CD14-positive monocyte (primary cell): Measurements from ENCODE around the gene FXYD6. TPM values are rescaled to one million over a fixed set of nuclear protein-coding genes. Genes with fewer than 3 reads are reported as not detected.

Source experiments
- DNase-seq, 3 donors: peaks; one replicate each; pipeline ENCODE4 v3.0.0-alpha.2; 2011 to 2022
- H2AFZ ChIP-seq: 2 replicates; pipeline ENCODE4 v1.6.0; 2012; ENCODE audit warnings: mild to moderate bottlenecking, low read depth, low read length, inconsistent platforms; ENCODE audit not compliant: insufficient read depth, poor library complexity, severe bottlenecking
- H3K27ac ChIP-seq, 2 donors: 1 replicate in 1 of 2; 2 replicates in 1 of 2; pipeline ENCODE4 v1.5.1; 2012 to 2013; ENCODE audit warnings: low read length in 2 of 2, control low read depth in 1 of 2, inconsistent platforms in 1 of 2, low read depth in 1 of 2, mild to moderate bottlenecking in 1 of 2
- H3K27me3 ChIP-seq, 2 donors: one replicate each; pipeline versions ENCODE4 v1.6.0 to v1.6.1; 2011 to 2013; ENCODE audit warnings: low read length in 2 of 2; ENCODE audit not compliant: control insufficient read depth in 2 of 2, insufficient read depth in 2 of 2
- H3K36me3 ChIP-seq, 2 donors: replicated peaks in 1 of 2; 1 replicate in 1 of 2; 2 replicates in 1 of 2; pipeline versions ENCODE4 v1.5.1 to v1.6.1; 2012 to 2013; ENCODE audit warnings: low read length in 2 of 2, control low read depth in 1 of 2, inconsistent platforms in 1 of 2, mild to moderate bottlenecking in 1 of 2; ENCODE audit not compliant: insufficient read depth in 2 of 2, control insufficient read depth in 1 of 2
- H3K4me1 ChIP-seq, 2 donors: 1 replicate in 1 of 2; 2 replicates in 1 of 2; pipeline versions ENCODE4 v1.5.1 to v1.6.1; 2012 to 2013; ENCODE audit warnings: low read length in 2 of 2, control low read depth in 1 of 2, inconsistent platforms in 1 of 2, mild to moderate bottlenecking in 1 of 2, moderate library complexity in 1 of 2; ENCODE audit not compliant: insufficient read depth in 2 of 2, control insufficient read depth in 1 of 2
- H3K4me2 ChIP-seq: replicated peaks from 2 replicates; pipeline ENCODE3; 2012; ENCODE audit warnings: low read length, moderate library complexity, mild to moderate bottlenecking; ENCODE audit not compliant: poor library complexity, severe bottlenecking; ENCODE audit errors: extremely low read depth
- H3K4me3 ChIP-seq, 3 experiments: fragments of 200-600 bp in 1 of 3; sonication (generic) in 1 of 3; replicated peaks in 1 of 3; 1 replicate in 2 of 3; 2 replicates in 1 of 3; pipeline ENCODE4 v1.5.1; 2011 to 2013; ENCODE audit warnings: low read length in 3 of 3, mild to moderate bottlenecking in 3 of 3, control low read depth in 2 of 3, low read depth in 2 of 3, inconsistent platforms in 1 of 3, moderate library complexity in 1 of 3
- H3K79me2 ChIP-seq: 2 replicates; pipeline ENCODE4 v1.6.0; 2012; ENCODE audit warnings: mild to moderate bottlenecking, control low read depth, inconsistent platforms, low read length, moderate library complexity; ENCODE audit not compliant: insufficient read depth
- H3K9ac ChIP-seq: 2 replicates; pipeline ENCODE4 v1.6.0; 2017; ENCODE audit warnings: low read length, mild to moderate bottlenecking; ENCODE audit not compliant: insufficient read depth, poor library complexity, severe bottlenecking
- H3K9me3 ChIP-seq, 2 donors: replicated peaks in 1 of 2; 1 replicate in 1 of 2; 2 replicates in 1 of 2; pipeline versions ENCODE4 v1.5.1 to v1.6.1; 2012 to 2013; ENCODE audit warnings: low read length in 2 of 2, control low read depth in 1 of 2; ENCODE audit not compliant: control insufficient read depth in 1 of 2, insufficient read depth in 1 of 2
- H4K20me1 ChIP-seq: 2 replicates; pipeline ENCODE4 v1.6.0; 2012; ENCODE audit warnings: mild to moderate bottlenecking, low read length, control low read depth, moderate library complexity; ENCODE audit not compliant: insufficient read depth
- H3K27ac Mint-ChIP-seq, 7 donors: one replicate each; pipeline ENCODE4 v1.8.0; 2020; ENCODE audit warnings: mild to moderate bottlenecking in 7 of 7, mixed read lengths in 7 of 7, moderate library complexity in 6 of 7, inconsistent platforms in 2 of 7
- H3K27me3 Mint-ChIP-seq, 3 donors: one replicate each; pipeline ENCODE4 v1.8.0; 2021 to 2022; ENCODE audit warnings: low read depth in 3 of 3, mild to moderate bottlenecking in 3 of 3, mixed read lengths in 3 of 3, moderate library complexity in 3 of 3, inconsistent platforms in 1 of 3
- H3K36me3 Mint-ChIP-seq, 2 donors: one replicate each; pipeline ENCODE4 v1.8.0; 2020; ENCODE audit warnings: mixed read lengths in 2 of 2, inconsistent platforms in 1 of 2, mild to moderate bottlenecking in 1 of 2
- H3K4me1 Mint-ChIP-seq: one replicate; pipeline ENCODE4 v1.8.0; 2020; ENCODE audit warnings: mild to moderate bottlenecking, mixed read lengths
- H3K4me3 Mint-ChIP-seq, 2 donors: one replicate each; pipeline ENCODE4 v1.8.0; 2020; ENCODE audit warnings: mild to moderate bottlenecking in 2 of 2, mixed read lengths in 2 of 2, moderate library complexity in 1 of 2
- H3K9me3 Mint-ChIP-seq, 7 donors: one replicate each; pipeline ENCODE4 v1.8.0; 2020 to 2022; ENCODE audit warnings: mixed read lengths in 7 of 7, mild to moderate bottlenecking in 6 of 7, moderate library complexity in 6 of 7, inconsistent platforms in 2 of 7
- CTCF ChIP-seq: fragments of 200-600 bp; IDR thresholded peaks from one replicate; pipeline ENCODE4 v1.8.0; 2022; ENCODE audit warnings: antibody characterized with exemption, mild to moderate bottlenecking
- WGBS: methylation state at CpG from one replicate; pipeline ENCODE4 v1.1.5; 2013; ENCODE audit warnings: missing lambda C conversion rate; ENCODE audit not compliant: insufficient coverage; 5-methylcytosine and 5-hydroxymethylcytosine counted together
- intact Hi-C, 2 donors: fragments of 100-400 bp; cut with micrococcal nuclease; formaldehyde crosslinking; loops; one replicate each; pipeline versions ENCODE4 v1.15.0 to v1.15.1; 2023
- polyA plus RNA-seq, 3 donors: library from polyadenylated mRNA; depleted of rRNA in 1 of 3; unstranded in 2 of 3; stranded (reverse) in 1 of 3; fragments of 300-500 nt in 2 of 3; fragments of >200 nt in 1 of 3; fragmentation: Illumina TruSeq in 2 of 3; gene quantifications; 1 replicate in 2 of 3; 2 replicates in 1 of 3; pipeline ENCODE4 v1.2.3, GENCODE V29; 2012 to 2021

Gene FXYD6
- polyA plus RNA-seq, 3 donors, result 36.4 to 52.1 (median 44.1) TPM

DNA sequence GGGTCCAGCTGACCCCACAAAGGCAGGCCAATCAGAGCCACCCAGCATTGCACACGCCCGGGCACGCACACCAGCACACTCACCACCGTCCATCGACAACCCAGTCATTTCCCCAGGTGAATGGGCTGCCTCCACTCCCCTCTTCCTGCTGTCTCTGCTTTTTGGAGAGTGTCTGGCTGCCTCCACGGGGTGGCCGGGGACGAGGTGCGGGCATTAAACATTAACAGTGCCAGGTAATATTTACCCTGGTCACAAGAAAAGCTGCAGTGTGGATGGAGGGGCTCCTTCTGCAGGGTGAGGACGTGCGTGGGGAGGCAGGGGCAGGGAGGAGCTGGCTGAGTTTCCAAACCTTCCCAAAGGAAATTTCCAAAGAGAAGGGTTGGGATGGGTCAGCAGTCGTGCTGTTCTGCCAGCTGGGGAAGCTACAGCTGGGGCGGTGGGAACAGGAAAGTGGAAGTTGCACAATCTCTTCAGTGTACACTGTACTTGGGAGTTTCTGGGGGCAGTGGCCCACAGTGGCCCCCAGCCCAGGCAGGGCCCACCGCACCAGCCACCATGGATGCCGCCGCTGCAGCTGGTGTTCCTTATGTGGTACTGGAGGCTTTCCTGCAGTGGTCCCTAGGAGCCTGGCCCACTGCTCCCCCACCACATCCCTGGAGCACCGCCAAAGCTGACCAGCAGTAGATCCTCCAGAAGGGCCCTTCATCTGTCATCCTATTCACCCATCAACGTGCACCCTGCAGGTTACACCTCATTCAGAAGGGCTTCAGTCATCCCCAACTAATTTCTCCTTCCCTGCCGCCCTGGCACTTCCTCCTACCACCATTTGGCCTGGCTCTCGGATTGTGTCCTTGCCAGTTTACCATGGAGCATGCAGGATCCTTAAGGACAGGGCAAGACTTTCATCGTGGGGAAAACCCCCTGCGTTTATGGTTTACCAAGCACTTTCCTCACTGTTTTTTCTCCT, 51.6 kb downstream of the FXYD6 start, which contains the start of gene FXYD2:
FXYD2 (minus strand) TSS at position 174 of the 967 bp plus-strand sequence; CDS start at position 108, 66 bp downstream.
- Histone ChIP-seq H3K4me3 (peak within 1 kb of the TSS in 1 of 3 experiments; percentile 49), H2AFZ (peak within 1 kb of the TSS; percentile 84), H3K36me3 (no peaks in the 10 kb centered on the region), H3K27ac (peak within 1 kb of the TSS; percentile 82 to 89), H3K27me3 (no peaks in the 10 kb centered on the region), H4K20me1 (no peaks in the 10 kb centered on the region), H3K9me3 (no peaks in the 10 kb centered on the region), H3K4me1 (peaks cover 63 to 67% of the 10 kb centered on the region in 2 donors), H3K9ac (peak within 1 kb of the TSS; percentile 61), H3K4me2 (peak within 1 kb of the TSS; percentile 66), H3K79me2 (no peaks in the 10 kb centered on the region)
- Mint-ChIP-seq H3K9me3 (no peaks in the 10 kb centered on the region), H3K36me3 (no peaks in the 10 kb centered on the region), H3K27ac (peak within 1 kb of the TSS; percentile 85 to 93 (median 88)), H3K4me3 (peak within 1 kb of the TSS; percentile 59 to 83), H3K4me1 (peaks cover 71% of the 10 kb centered on the region), H3K27me3 (peaks cover 0 to 1% (median 0%) of the 10 kb centered on the region in 3 donors)
- TF ChIP-seq CTCF, result no peak
- intact Hi-C loops, result loop anchor here (5.0 kb wide), 2 partner anchors 77 to 122 kb away; no protein-coding TSS in a partner anchor
- WGBS, result 22% methylated on average over 16 of the region's 22 CpGs
- DNase-seq, result peak; percentile 46 to 87 (median 82)

DNA sequence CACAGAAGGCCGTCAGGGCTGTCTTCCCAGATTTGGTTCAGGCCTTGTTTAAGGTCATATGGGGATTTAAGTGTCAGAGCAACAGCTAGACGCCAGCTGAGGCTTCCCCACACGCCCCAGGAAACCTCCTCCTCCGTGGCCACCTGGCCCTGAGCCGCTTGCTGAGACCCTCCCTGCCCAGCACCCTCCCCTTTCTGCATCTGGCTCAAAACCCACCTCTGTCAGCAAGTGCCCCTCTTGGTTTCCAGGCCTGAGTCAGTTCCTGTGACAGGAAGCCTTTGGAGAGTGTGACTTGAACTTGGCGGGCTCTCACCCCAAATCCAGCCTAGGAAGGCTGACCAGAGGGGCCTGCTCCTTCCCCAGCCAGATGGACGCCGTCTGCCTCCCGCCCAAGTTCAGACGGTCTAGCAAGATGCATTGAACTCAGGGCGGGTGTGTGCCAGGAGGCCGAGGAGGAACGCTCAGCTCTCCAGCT, 52.5 kb downstream of the FXYD6 start:
- no peaks in the 10 kb centered on the region for H4K20me1 ChIP-seq

More for the DNA sequence above, 52.5 kb downstream of the FXYD6 start:
- WGBS, result 4% methylated on average over 8 of the region's 13 CpGs
- Histone ChIP-seq H3K27ac (peak overlapping the region; percentile 82 to 89), H3K4me1 (peaks cover 60 to 65% of the 10 kb centered on the region in 2 donors), H2AFZ (peak overlapping the region; percentile 84), H3K9me3 (no peaks in the 10 kb centered on the region), H3K4me3 (peak overlapping the region in 1 of 3 experiments; percentile 49), H3K79me2 (no peaks in the 10 kb centered on the region), H3K36me3 (no peaks in the 10 kb centered on the region), H3K4me2 (peak overlapping the region; percentile 66), H3K9ac (peak overlapping the region; percentile 61), H3K27me3 (no peaks in the 10 kb centered on the region)
- TF ChIP-seq CTCF, result no peak
- Mint-ChIP-seq H3K36me3 (no peaks in the 10 kb centered on the region), H3K4me3 (peak overlapping the region; percentile 59 to 83), H3K4me1 (peaks cover 66% of the 10 kb centered on the region), H3K9me3 (no peaks in the 10 kb centered on the region), H3K27ac (peak overlapping the region; percentile 85 to 93 (median 88)), H3K27me3 (peaks cover 0 to 1% (median 0%) of the 10 kb centered on the region in 3 donors)
- intact Hi-C loops, result loop anchor here (2.0 to 5.0 kb wide), 4 partner anchors 78 to 229 kb away; no protein-coding TSS in a partner anchor
- DNase-seq, result peak in 2 of 3 donors; percentile 50 to 58
